ENCODE measurements around the gene DALRD3.

DALRD3 gene

DNA sequence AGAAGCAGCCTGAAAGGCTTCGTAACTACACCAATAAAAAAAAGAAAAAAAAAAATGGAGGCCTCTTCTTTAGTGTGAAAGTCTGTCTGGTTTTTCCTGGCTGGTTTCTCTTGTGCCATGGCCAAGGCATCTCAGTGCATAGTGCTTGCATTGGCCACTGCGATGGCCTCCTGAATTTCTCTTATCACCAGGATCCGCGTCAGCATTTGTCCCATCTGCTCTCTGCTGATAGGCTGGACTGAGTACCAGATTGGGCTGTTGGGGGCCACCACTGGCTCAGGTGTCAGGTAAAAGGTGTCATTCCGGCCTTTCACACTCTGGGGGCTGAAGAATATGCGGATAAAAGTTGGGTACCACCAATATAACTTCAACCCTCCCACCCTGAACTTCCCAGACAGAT, 11.9 kb upstream of the DALRD3 start:
- TF ChIP-seq RARB (CRISPR knock-in tag; IDR thresholded peaks at IDR 0.05) (no peak), ZC3H10 (CRISPR knock-in tag; IDR thresholded peaks at IDR 0.05) (no peak), TOX (CRISPR knock-in tag; IDR thresholded peaks at IDR 0.05; ENCODE audit: borderline replicate concordance) (no peak), OSR1 (CRISPR knock-in tag; IDR thresholded peaks at IDR 0.05) (no peak), ISL1 (CRISPR knock-in tag; IDR thresholded peaks at IDR 0.05) (no peak), ARNTL (CRISPR knock-in tag; IDR thresholded peaks at IDR 0.05; ENCODE audit: borderline replicate concordance, low read depth) (no peak), ZFP3 (CRISPR knock-in tag; IDR thresholded peaks at IDR 0.05) (no peak), ZNF8 (CRISPR knock-in tag; IDR thresholded peaks at IDR 0.05) (no peak), PPARA (CRISPR knock-in tag; IDR thresholded peaks at IDR 0.05; ENCODE audit: borderline replicate concordance) (no peak), ZNF565 (CRISPR knock-in tag; conservative IDR thresholded peaks at IDR 0.05; ENCODE audit: low read depth) (no peak), BACH2 (CRISPR knock-in tag; IDR thresholded peaks at IDR 0.05; ENCODE audit: borderline replicate concordance) (no peak)
- TF ChIP-seq, protein P1, sequence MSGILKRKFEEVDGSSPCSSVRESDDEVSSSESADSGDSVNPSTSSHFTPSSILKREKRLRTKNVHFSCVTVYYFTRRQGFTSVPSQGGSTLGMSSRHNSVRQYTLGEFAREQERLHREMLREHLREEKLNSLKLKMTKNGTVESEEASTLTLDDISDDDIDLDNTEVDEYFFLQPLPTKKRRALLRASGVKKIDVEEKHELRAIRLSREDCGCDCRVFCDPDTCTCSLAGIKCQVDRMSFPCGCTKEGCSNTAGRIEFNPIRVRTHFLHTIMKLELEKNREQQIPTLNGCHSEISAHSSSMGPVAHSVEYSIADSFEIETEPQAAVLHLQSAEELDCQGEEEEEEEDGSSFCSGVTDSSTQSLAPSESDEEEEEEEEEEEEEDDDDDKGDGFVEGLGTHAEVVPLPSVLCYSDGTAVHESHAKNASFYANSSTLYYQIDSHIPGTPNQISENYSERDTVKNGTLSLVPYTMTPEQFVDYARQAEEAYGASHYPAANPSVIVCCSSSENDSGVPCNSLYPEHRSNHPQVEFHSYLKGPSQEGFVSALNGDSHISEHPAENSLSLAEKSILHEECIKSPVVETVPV (CRISPR knock-in tag; IDR thresholded peaks at IDR 0.05): no peak
- TF ChIP-seq, protein P2, sequence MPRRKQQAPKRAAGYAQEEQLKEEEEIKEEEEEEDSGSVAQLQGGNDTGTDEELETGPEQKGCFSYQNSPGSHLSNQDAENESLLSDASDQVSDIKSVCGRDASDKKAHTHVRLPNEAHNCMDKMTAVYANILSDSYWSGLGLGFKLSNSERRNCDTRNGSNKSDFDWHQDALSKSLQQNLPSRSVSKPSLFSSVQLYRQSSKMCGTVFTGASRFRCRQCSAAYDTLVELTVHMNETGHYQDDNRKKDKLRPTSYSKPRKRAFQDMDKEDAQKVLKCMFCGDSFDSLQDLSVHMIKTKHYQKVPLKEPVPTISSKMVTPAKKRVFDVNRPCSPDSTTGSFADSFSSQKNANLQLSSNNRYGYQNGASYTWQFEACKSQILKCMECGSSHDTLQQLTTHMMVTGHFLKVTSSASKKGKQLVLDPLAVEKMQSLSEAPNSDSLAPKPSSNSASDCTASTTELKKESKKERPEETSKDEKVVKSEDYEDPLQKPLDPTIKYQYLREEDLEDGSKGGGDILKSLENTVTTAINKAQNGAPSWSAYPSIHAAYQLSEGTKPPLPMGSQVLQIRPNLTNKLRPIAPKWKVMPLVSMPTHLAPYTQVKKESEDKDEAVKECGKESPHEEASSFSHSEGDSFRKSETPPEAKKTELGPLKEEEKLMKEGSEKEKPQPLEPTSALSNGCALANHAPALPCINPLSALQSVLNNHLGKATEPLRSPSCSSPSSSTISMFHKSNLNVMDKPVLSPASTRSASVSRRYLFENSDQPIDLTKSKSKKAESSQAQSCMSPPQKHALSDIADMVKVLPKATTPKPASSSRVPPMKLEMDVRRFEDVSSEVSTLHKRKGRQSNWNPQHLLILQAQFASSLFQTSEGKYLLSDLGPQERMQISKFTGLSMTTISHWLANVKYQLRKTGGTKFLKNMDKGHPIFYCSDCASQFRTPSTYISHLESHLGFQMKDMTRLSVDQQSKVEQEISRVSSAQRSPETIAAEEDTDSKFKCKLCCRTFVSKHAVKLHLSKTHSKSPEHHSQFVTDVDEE (CRISPR knock-in tag; IDR thresholded peaks at IDR 0.05): no peak
- ATAC-seq: no peak

DNA sequence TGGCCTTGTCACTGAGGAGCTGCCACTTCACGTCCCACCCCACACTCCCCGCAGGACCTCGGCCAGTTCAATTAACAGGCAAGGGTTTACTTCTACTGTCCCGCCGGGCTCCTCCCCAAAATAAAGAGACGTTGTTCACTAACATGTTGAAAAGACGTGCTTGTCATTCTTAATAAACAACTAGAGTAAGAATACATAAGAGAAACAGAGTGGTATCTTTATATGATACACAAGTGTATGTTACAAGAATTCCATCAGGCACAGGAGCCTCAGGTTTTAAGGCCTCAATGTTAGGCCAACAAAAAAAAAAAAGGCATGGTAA, 11.1 kb upstream of the DALRD3 start:
- TF ChIP-seq ZNF70 (CRISPR knock-in tag; IDR thresholded peaks at IDR 0.05): no peak
- TF ChIP-seq OSR1 (CRISPR knock-in tag; IDR thresholded peaks at IDR 0.05): no peak
- no peak for TF ChIP-seq SNAI2 (CRISPR knock-in tag; IDR thresholded peaks at IDR 0.05)
- TF ChIP-seq ZFP3 (CRISPR knock-in tag; IDR thresholded peaks at IDR 0.05): no peak
- TF ChIP-seq ZNF8 (CRISPR knock-in tag; IDR thresholded peaks at IDR 0.05): no peak
- TF ChIP-seq ZC3H10 (CRISPR knock-in tag; IDR thresholded peaks at IDR 0.05): no peak
- TF ChIP-seq ISL1 (CRISPR knock-in tag; IDR thresholded peaks at IDR 0.05): no peak
- TF ChIP-seq GLIS3 (CRISPR knock-in tag; IDR thresholded peaks at IDR 0.05): no peak
- TF ChIP-seq ZNF565 (CRISPR knock-in tag; conservative IDR thresholded peaks at IDR 0.05; ENCODE audit: low read depth): no peak
- ATAC-seq: no peak; the same call in 2 of the 3 replicates

DNA sequence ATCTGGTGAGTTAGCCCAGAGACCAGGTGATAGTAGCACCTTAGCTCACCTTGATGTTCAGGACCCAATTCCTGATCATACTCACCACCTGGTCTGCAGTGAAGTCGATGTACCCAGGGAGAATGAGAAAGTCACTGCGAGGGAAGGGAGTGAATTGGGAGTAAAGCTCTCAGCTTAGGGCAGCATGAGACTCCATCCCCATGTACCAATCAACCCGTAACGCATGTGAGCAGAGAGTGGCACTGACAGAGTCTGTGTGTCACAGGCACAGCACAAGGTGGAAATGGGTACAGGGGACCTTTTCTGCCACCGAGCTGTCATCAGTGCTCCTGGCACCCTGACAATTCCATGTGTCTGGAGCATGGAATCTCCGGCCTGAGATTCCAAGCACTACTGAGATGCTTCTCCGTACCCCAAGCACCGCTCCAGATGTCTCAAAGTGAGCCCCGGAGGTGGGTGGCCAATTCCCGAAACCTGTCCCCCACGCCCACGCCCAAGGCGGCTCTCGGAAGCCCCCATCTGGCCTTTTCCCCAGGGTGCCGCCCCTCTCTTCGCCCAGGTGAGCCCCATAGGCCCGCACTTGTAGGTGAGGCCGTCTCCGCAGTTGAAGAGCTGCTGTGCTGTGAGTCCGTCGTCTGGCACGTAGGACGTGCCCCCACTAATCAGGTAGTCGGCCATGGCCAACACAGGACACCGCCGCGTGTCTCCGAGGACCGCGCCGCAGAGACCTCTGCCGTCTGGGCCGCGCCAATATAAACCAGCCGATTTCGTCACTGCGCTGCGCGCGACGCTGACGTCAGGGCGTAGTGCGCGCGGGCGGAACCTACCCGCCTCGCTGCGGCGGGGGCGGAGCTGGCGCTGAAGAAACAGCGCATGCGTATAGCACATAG, 10.5 kb upstream of the DALRD3 start, which contains the start of gene IMPDH2:
IMPDH2 (minus strand) TSS at position 726 of the 890 bp plus-strand sequence; CDS start at position 678, 48 bp downstream.
- TF ChIP-seq CSDC2 (CRISPR knock-in tag; IDR thresholded peaks at IDR 0.05) (0 out of 2 replicates have a peak, but pooled peaks have one; percentile 11), ZNF70 (CRISPR knock-in tag; IDR thresholded peaks at IDR 0.05) (0 out of 2 replicates have a peak, but pooled peaks have one; percentile 29), PPARA (CRISPR knock-in tag; IDR thresholded peaks at IDR 0.05; ENCODE audit: borderline replicate concordance) (no peak), ESRRG (CRISPR knock-in tag; IDR thresholded peaks at IDR 0.05) (0 out of 2 replicates have a peak, but pooled peaks have one; percentile 24), ZFP30 (CRISPR knock-in tag; IDR thresholded peaks at IDR 0.05) (no peak), ZNF8 (CRISPR knock-in tag; IDR thresholded peaks at IDR 0.05) (no peak; the same call in 1 of the 2 replicates), ARNTL (CRISPR knock-in tag; IDR thresholded peaks at IDR 0.05; ENCODE audit: borderline replicate concordance, low read depth) (no peak), ISL1 (CRISPR knock-in tag; IDR thresholded peaks at IDR 0.05) (no peak), ZFP3 (CRISPR knock-in tag; IDR thresholded peaks at IDR 0.05) (0 out of 2 replicates have a peak, but pooled peaks have one; percentile 31), ZC3H10 (CRISPR knock-in tag; IDR thresholded peaks at IDR 0.05) (peak; percentile 72; the same call in 1 of the 2 replicates), RARB (CRISPR knock-in tag; IDR thresholded peaks at IDR 0.05) (no peak), TOX (CRISPR knock-in tag; IDR thresholded peaks at IDR 0.05; ENCODE audit: borderline replicate concordance) (no peak), BACH2 (CRISPR knock-in tag; IDR thresholded peaks at IDR 0.05; ENCODE audit: borderline replicate concordance) (no peak), GLIS3 (CRISPR knock-in tag; IDR thresholded peaks at IDR 0.05) (peak; percentile 69; the same call in 1 of the 2 replicates), OSR1 (CRISPR knock-in tag; IDR thresholded peaks at IDR 0.05) (no peak), ZNF565 (CRISPR knock-in tag; conservative IDR thresholded peaks at IDR 0.05; ENCODE audit: low read depth) (no peak), TCF4 (CRISPR knock-in tag; IDR thresholded peaks at IDR 0.05; ENCODE audit: borderline replicate concordance) (no peak)
- TF ChIP-seq, protein P2 (CRISPR knock-in tag; IDR thresholded peaks at IDR 0.05): no peak
- TF ChIP-seq, protein P3, sequence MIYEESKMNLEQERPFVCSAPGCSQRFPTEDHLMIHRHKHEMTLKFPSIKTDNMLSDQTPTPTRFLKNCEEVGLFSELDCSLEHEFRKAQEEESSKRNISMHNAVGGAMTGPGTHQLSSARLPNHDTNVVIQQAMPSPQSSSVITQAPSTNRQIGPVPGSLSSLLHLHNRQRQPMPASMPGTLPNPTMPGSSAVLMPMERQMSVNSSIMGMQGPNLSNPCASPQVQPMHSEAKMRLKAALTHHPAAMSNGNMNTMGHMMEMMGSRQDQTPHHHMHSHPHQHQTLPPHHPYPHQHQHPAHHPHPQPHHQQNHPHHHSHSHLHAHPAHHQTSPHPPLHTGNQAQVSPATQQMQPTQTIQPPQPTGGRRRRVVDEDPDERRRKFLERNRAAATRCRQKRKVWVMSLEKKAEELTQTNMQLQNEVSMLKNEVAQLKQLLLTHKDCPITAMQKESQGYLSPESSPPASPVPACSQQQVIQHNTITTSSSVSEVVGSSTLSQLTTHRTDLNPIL (CRISPR knock-in tag; IDR thresholded peaks at IDR 0.05; ENCODE audit: low read depth): no peak
- TF ChIP-seq, protein P4, sequence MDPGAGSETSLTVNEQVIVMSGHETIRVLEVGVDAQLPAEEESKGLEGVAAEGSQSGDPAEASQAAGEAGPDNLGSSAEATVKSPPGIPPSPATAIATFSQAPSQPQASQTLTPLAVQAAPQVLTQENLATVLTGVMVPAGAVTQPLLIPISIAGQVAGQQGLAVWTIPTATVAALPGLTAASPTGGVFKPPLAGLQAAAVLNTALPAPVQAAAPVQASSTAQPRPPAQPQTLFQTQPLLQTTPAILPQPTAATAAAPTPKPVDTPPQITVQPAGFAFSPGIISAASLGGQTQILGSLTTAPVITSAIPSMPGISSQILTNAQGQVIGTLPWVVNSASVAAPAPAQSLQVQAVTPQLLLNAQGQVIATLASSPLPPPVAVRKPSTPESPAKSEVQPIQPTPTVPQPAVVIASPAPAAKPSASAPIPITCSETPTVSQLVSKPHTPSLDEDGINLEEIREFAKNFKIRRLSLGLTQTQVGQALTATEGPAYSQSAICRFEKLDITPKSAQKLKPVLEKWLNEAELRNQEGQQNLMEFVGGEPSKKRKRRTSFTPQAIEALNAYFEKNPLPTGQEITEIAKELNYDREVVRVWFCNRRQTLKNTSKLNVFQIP (CRISPR knock-in tag; IDR thresholded peaks at IDR 0.05; ENCODE audit: borderline replicate concordance, low read depth): 0 out of 2 replicates have a peak, but pooled peaks have one; percentile 11
- TF ChIP-seq, protein P1 (CRISPR knock-in tag; IDR thresholded peaks at IDR 0.05): peak; percentile 23; the same call in 1 of the 2 replicates
- peak; percentile 91 for ATAC-seq

Measured in SK-N-SH treated with all-trans-retinoic acid at 6 μM for 48 hours (cell line).